Measurements from ENCODE around the gene NAPB. TPM values are rescaled to one million over a fixed set of nuclear protein-coding genes. Genes with fewer than 3 reads are reported as not detected.
A peak's percentile ranks its signal among the peaks of the same experiment; 100 is the strongest.
"Not testable (repeated sequence)": the region's sequence is repeated elsewhere in the genome, so short reads cannot be mapped to it uniquely, and the experiment has no call there.

Gene NAPB
- total RNA-seq, result 3.1 and 6.5 TPM in 2 replicates

DNA sequence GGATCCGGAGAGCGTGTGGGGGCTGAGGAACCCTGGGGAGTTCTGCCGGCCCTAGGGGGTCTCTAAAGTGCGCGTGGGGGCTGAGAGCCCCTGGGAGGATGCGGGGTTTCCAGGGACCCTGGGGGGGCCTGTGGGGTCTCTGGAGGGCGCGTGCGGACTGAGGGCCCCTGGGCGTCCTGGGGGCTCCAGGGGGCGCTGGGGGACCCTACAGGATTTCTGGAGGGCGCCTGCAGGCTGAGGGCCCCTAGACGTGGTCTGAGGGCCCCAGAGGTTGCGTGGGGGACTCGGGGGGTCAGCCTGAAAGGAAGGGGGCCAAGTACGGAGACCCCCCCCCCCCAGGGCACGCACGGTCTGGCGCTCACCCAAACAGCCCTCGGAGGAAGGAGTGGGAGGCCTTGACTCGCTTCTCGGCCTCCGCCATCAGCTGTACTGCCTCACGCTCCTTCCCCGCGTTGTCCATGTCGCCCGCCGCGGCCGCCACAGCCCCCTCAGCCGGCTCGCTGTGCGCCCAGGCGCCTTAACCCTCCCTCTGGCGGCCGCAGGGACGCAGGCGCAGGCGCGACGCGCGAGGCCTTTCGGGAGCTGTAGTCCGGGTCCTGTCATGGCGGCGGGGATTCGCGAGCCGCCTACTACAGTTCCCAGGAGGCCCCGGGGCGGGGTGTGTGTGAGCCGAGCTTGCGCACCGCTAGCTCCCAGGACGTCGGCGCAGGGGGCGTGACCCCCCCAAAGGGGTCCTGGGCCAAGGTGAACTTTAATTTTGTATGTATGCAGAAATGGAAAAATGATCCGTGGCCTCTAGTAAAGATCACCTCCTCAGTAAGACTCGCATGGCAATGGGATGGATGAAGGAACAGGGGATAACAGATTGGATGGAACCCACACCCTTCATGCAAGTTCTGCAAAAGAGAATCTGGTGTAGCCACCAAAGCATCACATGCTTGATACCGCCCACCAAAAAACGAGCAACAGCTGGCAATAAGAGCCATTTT lies at the start of gene NAPB:
Gene NAPB (minus strand): TSS at position 546 of the 989 bp plus-strand sequence. CDS start 86 bp downstream, at position 460.
- peak; percentile 94 to 95 for DNase-seq (ENCODE audit: low read depth in 2 of 2)

GRCh38 chr20:23466961-23467360 lies 45.7 kb upstream of the NAPB start:
- DNase-seq (ENCODE audit: low read depth in 2 of 2), result not testable (repeated sequence)

DNA sequence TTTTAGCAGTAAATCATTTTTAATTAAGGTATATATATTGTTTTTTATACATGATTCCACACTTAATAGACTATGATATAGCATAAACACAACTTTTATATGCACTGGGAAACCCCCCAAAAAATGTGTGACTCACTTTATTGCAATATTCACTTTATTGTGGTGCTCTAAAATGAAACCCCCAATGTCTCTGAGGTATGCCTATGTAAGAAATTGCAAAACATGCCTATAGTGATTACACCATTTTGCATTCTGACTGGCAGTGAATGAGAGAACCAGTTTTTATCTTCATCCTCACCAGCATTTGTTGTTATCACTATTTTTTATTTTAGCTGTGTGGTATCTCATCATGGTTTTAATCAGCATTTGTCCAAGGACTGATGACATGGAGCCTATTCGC lies 39.9 kb upstream of the NAPB start:
- no peak for DNase-seq (ENCODE audit: low read depth in 2 of 2)

- DNase-seq (ENCODE audit: low read depth in 2 of 2), result no peak
Observed at GRCh38 chr20:23459461-23460150, 38.3 kb upstream of the NAPB start.

DNA sequence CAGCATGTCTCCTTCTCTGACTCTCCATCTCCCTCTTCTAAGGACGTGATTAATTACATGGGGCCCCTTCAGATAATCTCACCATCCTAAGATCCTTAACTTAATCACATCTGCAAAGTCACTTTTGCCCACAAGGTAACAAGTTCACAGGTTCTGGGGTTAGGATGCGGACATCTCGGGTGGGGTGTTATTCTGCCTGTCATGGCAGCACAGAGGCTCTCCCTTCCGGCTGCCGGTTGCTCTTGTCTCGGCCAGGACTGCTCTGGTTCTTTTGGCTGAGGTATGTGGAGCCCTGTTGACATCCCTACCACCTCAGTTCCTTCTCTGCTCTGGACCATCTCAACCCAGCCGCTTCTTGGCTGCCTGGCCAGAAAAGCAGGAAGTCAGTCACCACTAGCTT lies 35.6 kb upstream of the NAPB start:
- DNase-seq (ENCODE audit: low read depth in 2 of 2), result no peak

GRCh38 chr20:23456409-23456808 lies 35.1 kb upstream of the NAPB start:
- no peak for DNase-seq (ENCODE audit: low read depth in 2 of 2)

GRCh38 chr20:23455639-23456038 lies 34.4 kb upstream of the NAPB start:
- no peak for DNase-seq (ENCODE audit: low read depth in 2 of 2)

- DNase-seq (ENCODE audit: low read depth in 2 of 2), result no peak
Observed at GRCh38 chr20:23454816-23455215, 33.5 kb upstream of the NAPB start.

GRCh38 chr20:23453549-23454543 lies 32.6 kb upstream of the NAPB start:
- no peak for DNase-seq (ENCODE audit: low read depth in 2 of 2)

GRCh38 chr20:23452776-23453175 lies 31.5 kb upstream of the NAPB start, which contains the start of gene CST11:
Gene CST11, minus strand, starts transcription at chr20:23452876. Its CDS starts 65 bp downstream, at chr20:23452811.
- DNase-seq (ENCODE audit: low read depth in 2 of 2), result no peak

- DNase-seq (ENCODE audit: low read depth in 2 of 2), result no peak
Observed at GRCh38 chr20:23451956-23452487, 30.7 kb upstream of the NAPB start.

GRCh38 chr20:23450877-23451276 lies 29.6 kb upstream of the NAPB start:
- no peak for DNase-seq (ENCODE audit: low read depth in 2 of 2)

- DNase-seq (ENCODE audit: low read depth in 2 of 2), result no peak
Observed at GRCh38 chr20:23449421-23449820, 28.1 kb upstream of the NAPB start.

DNA sequence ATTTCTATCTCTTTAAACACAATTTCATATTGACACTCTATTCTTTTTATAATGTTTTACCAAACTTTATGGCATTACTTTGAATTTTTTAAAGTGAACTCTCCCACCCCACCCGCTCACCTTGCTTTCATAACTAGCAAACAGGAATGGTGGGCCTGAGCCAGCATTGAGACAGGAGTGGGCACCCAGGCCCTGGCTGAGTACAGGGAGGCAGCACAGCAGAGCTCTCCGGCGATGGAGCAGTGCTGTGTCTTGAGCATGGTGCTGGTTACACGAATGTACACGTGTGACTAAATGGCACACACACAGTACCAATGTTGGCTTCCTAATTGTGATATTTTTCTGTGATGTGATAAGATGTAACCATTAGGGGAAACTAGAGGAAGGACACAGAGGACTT lies 26.9 kb upstream of the NAPB start:
- DNase-seq (ENCODE audit: low read depth in 2 of 2), result no peak

DNA sequence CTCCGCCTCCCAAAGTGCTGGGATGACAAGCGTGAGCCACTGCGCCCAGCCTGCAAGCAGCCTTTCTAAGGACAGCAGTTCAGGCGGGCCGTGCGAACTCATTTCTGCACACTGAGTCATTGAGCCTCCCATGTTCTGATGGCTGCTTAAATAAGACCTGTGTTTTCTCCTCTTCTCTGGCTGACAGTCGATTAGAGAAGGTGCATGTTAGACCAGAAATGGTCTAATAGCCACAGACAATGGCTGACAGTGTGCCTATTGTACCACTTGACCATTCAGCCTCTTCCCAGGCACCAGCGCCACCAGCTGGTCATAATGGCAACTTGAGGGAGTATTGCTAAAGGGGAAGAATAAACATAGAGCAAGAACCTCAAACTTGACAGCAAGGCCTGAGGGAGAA lies 25.2 kb upstream of the NAPB start:
- DNase-seq (ENCODE audit: low read depth in 2 of 2), result peak; percentile 69 to 82

- peak in 1 of 2 donors; percentile 24 for DNase-seq (ENCODE audit: low read depth in 2 of 2)
Observed at GRCh38 chr20:23445596-23446217, 24.4 kb upstream of the NAPB start.

DNA sequence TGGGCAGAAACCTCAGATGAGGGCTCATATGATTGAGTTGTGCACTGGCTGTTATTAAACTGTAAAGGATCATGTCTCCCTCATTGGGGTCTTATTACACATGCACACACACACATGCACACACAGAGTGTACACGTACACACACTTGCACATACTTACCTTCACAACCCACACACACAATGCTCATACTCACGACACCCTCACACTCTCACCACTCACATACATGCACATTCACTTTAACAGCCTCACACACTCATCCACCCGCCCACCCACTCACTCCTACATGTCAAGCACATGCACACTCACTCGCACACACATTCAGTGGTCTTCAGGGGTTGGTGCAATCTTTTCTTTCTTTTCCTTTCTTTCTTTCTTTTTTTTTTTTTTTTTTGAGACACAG lies 23.6 kb upstream of the NAPB start:
- no peak for DNase-seq (ENCODE audit: low read depth in 2 of 2)

- no peak for DNase-seq (ENCODE audit: low read depth in 2 of 2)
Observed at GRCh38 chr20:23442436-23442835, 21.1 kb upstream of the NAPB start.

GRCh38 chr20:23441850-23442313 lies 20.6 kb upstream of the NAPB start:
- peak; percentile 71 to 73 for DNase-seq (ENCODE audit: low read depth in 2 of 2)

DNA sequence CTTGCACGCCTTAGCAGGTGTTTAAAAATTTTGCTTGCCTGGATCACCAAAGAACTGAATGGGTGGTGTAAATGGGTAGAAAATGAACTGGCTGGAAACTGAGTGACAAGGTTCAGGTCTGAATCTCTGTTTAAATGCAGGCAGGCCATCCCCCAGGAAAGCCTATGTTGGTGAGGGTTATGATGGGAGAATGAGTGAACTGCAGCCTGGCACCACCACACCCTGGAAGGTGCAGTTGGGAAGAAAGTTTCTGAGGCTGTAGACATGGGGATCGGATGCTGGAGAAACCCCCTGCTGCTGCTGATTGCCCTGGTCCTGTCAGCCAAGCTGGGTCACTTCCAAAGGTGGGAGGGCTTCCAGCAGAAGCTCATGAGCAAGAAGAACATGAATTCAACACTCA lies 18.7 kb upstream of the NAPB start:
- DNase-seq (ENCODE audit: low read depth in 2 of 2), result no peak
